H1 (cell line): Measurements from ENCODE around the gene HS3ST3B1. TPM values are rescaled to one million over a fixed set of nuclear protein-coding genes. Genes with fewer than 3 reads are reported as not detected.

Experiments used
- CHD1 ChIP-seq: IDR thresholded peaks from 2 replicates; pipeline ENCODE4 v1.6.1; 2012; ENCODE audit warnings: low read depth, low read length, improper control_type of control experiment
- polyA plus RNA-seq, 7 experiments: library from polyadenylated mRNA; depleted of rRNA in 3 of 7; stranded (reverse) in 5 of 7; unstranded in 2 of 7; fragments of >200 nt in 5 of 7; fragments of 200-250 nt in 2 of 7; gene quantifications; 1 replicate in 5 of 7; 2 replicates in 1 of 7; 4 replicates in 1 of 7; pipeline versions ENCODE4 v1.2.1 to v1.2.3, GENCODE V29; 2011 to 2013; ENCODE audit warnings: missing spikeins in 2 of 7, mixed read lengths in 2 of 7
- total RNA-seq: library from RNA; stranded (reverse); fragmentation: NEBNext Ultra II Directional; extraction: Animal tissue kit (Norgen Biotek cat#: 25700); gene quantifications from 2 replicates; pipeline ENCODE4 v1.2.1, GENCODE V29; 2021

HS3ST3B1 gene
- total and polyA plus RNA-seq, 2 of the 8 experiments (the other 6 are each of a cell fraction or from before 2014, with no cell fraction given): 4.7 to 14.4 TPM

GRCh38 chr17:14289162-14289561, 11.7 kb upstream of the HS3ST3B1 start (continued):
- no peak for TF ChIP-seq CHD1
